NCI-H1048 (cell line): ENCODE measurements around the gene SH2D4B.

Source experiments
- DNase-seq: peaks from one replicate; lab custom pipeline; 2025; lab: John Stamatoyannopoulos, UW

SH2D4B gene

GRCh38 chr10:80589726-80590373 lies 52.1 kb downstream of the SH2D4B start:
- DNase-seq: no peak

- no peak for DNase-seq
Observed at GRCh38 chr10:80590585-80591125, 53.0 kb downstream of the SH2D4B start.

GRCh38 chr10:80596391-80597257 lies 58.9 kb downstream of the SH2D4B start:
- no peak for DNase-seq

DNA sequence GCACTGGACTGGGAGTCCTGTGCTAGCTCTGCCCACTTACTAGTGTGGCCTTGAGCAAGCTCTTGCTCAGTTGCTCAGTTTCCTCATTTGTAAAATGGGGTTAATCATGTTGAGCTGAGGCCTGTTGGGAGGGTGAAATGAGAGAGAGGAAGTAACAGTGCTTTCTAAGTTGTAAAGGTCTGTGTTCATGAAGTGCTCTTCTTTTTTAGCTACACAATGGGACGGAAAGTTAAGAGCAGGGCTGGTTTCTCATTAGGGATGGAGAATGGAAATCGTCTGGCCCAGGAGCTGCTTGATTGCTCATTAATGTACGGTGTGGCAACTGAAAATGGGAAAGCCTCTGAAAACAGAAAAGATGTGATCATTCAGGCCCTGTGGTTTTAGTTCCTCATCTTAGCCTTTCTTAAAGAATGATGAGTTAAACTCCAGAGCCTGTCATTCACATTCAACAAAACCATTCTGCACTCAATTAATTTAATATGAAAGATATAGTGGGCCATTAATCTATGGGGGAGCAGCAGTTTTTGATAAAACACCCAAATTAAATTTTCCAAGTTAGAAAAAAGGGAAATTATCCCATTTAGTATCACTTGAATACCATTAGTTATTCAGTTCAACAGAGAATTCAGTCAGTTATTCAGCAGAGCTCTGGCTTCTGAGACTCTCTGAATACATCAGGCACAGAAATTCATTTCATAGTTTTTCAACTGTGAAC lies 60.5 kb downstream of the SH2D4B start:
- no peak for DNase-seq

DNA sequence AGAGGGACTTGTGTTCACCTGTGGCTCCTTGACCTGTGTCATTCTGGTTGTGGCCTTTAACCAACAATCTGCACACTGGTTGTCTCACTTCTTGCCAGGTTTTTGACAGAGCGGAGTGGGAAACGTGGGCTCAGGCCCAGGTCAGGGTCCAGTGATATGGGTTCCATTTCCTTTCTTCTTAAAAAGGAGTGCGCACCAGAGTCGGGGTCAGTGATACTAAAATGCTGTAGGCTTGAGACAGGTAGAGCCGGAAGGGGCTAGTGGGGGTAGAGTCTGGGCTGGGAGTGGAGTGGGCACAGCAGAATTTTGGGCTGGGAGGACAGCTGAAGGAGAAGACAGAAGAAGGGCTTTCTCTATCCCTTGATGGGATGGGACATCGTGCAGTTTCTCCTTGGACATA lies 61.2 kb downstream of the SH2D4B start:
- DNase-seq: no peak

GRCh38 chr10:80599424-80599847 lies 61.7 kb downstream of the SH2D4B start:
- no peak for DNase-seq

- no peak for DNase-seq
Observed at GRCh38 chr10:80600256-80600655, 62.6 kb downstream of the SH2D4B start.

DNA sequence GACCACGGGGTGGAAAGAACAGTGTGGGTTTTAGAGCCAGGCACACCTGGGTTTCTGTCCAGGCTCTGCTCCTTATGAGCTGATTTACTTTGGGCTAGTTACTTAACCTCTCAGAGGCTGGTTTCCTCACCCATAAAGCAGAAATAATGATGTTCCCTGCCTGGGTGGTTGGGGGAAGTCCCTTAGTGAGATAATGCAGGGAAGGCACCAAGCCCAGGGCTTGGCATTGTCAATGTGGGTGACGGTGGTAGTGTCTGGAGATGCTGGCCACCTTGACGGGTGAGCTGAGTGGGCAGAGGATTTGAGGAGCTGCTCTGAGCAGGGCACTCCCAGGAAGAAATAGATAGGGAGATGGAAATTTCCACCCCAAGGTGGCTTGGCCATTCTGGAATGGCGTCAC lies 65.2 kb downstream of the SH2D4B start:
- DNase-seq: no peak

- no peak for DNase-seq
Observed at GRCh38 chr10:80603516-80603915, 65.8 kb downstream of the SH2D4B start.

DNA sequence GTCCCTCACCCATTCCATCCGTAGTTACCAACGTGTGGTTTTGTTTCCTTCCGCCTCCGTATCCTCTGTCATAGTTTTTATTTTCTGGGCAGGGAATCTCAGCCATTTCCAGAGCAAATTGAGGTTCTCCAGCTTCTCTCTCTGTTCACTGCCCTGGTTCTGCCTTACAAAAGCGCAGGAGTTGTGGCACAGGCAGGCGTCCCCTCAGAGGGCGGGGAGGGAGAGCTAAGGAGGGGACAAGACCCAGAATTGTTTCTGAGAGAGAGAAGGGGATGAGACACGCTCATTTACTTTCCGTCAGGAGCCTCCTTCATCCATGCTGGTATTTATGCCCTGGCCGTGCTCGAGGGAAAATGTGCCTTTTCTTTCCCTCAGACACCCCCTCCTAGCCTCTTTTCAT lies 71.0 kb downstream of the SH2D4B start:
- no peak for DNase-seq

DNA sequence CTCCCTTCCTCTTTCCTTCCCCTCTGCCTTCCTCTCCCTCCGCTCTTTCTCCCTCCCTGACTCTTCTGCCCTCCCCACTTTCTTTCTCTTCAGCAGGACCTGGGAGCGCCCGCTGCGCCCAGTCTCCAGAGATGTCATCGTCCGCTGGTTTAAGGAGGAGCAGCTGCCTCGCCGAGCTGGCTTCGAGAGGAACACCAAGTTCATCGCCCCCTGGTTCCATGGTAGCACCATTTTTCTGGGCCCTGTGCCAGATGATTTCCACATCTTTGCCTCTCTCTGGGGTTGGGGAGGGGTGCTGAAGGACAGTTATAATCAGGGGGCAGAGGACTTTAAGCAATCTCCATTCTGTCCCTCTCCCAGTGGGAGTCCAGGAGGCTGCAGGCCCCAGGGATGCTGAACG lies 71.6 kb downstream of the SH2D4B start:
- DNase-seq: no peak

DNA sequence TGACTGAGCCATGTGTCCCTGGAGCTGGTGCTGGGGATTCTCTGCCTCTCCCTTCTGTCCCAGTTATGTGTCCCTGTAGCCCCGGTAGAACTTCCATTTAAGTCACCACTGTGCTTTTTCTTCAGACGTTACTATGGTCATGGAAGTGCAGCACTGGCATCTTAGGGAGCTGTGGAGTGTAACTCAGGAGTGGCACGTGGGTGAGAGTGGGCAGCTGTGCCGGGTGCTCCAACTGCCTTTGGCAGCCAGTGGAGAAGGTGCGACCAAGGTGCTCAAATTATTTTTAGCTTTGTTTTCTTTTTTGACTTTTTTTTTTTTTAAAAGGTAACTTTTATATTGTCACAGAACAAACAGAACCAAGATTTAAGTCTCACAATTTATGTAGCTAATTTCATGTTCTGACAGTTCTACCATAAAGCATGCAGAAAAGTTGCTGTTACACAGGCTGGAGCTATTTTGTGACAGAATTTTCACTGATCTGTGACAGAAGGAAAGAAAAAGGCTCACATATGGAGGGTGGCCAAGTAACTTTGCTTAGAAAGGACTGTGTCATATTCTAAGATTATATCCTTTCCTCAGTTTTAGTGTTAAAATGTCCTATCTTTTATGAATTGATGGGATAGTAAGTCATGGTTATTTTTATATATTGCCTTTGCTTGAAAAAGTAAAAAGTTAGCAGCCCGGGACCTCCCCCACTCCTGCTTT lies 73.9 kb downstream of the SH2D4B start:
- no peak for DNase-seq

DNA sequence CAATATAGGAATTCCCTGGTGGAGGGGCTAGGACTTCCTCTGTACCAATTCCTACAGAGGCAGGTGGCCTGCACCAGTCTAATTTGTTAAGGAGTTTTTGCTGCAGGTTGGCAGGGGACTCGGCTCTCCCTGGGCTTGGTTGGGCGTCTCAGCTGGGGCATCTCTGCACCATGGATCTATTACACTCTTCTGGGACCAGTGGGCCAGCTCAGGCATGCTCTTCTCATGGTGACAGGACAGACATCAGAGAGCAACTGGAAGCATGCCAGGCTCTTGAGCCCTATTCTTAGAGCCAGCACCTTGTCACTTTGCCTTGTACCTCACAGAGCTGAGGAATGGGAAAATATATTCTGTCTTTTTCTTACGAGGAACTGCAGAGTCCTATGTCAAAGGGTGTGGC lies 74.6 kb downstream of the SH2D4B start:
- no peak for DNase-seq

DNA sequence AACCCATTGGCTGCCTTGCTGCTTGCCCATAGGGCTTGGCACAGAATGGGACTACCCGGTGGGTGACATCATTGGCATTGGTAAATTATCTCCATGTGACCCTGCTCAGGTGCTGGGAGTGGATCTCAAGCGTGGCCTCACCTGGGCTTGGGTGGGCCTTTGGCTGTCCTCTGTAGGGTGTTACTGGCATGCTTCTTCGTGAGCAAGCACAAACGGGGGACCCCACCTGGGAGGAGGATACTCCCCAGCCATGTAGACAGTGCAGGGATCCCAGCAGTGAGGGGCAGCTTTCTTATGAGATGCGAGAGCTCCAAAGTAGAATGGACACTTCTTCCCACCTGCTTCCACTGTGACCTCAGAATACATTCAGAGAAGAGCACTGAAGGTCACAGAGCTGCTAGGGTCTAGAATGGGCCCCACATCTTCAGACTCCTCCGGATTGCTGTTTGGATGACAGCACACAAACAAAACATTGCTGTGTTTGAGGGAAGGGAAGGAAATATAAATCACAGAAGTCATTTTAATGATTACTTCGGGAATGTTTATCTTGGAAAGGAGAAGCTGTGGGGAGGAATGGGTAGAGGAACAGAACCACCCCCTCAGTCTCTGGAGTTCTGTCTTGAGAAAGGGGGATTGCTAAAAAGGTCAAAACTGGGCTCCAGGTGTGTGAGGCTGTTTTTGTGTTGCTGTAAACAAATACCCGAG lies 75.9 kb downstream of the SH2D4B start:
- DNase-seq: no peak

DNA sequence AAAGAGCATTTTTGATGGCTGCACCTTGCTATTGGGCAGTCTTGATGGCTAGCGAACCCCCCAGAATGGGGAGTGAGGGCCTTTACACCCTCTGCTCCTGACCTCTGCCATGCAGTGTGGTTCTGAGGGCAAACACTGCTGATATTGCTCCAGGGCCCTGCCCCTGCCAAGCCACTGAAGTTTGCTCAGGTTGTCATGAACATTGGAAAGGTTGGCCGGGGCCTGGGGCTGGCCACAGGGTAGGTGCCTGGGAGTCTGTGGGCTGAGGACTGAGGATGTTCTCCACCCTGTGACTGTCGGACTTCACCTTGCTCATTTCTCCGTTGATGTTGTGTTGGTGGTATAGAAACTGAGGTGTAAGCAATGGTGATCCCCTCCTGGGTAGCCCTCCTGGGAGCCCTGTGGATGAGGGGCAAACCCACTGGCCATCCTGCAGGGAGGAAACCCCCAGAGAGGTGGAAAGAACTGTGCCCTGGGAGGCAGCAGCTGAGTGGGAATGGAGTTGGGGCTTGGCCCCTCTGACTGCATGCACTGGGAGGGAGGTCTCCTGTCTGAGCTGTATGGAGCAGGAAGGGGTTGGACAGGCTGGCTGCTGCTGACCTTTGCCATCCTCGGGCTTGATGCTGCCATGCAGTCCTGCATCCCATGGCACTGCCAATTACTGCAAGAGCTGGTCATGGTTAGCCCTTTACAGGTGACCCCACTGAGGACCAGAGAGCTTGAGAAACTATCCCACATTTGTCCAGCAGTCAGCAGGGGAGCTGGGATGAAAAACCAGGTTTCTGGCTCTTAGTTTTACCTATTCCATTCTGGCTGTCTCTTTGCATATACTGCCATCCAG lies 77.1 kb downstream of the SH2D4B start:
- no peak for DNase-seq

DNA sequence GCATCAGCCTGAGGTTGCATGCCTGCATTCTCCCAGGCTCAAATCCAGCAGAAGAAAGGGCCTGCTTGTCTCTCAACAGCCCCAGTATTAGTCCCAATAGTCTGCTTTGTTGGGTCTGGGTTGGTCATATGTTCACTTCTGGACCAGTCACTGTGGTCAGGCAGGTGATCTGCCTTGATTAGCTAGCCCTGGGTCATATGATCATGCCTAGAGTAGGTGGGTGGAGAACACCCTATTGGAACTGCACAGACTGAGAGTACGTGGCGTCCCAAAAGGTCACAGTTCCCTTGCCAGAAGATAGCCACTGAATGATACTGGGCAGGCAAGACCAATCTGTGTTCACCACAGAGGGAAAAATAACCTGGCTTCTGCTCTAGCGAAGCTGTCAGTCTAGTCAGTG lies 80.1 kb downstream of the SH2D4B start:
- DNase-seq: no peak

- DNase-seq: no peak
Observed at GRCh38 chr10:80619036-80619435, 81.3 kb downstream of the SH2D4B start.

DNA sequence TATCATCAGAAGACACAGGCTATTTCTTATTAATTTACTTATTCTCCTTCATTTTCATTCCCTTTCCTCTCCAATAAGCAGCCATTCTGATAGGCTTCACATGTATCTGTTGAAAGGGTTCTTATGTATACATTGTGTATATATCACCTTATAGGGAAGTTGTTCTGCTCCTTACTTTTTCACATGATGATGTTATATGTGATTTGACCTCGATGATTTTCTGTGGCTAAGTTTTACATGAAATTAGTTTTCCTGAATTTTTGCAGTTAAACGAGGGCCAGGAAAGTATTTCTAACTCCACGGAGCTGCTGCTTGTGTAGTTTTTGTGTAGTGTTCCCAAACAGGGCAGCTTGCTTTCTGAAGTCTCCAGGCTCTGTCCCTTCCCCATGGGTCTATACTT lies 84.5 kb downstream of the SH2D4B start:
- DNase-seq: no peak

GRCh38 chr10:80630324-80630723 lies 92.6 kb downstream of the SH2D4B start:
- no peak for DNase-seq

DNA sequence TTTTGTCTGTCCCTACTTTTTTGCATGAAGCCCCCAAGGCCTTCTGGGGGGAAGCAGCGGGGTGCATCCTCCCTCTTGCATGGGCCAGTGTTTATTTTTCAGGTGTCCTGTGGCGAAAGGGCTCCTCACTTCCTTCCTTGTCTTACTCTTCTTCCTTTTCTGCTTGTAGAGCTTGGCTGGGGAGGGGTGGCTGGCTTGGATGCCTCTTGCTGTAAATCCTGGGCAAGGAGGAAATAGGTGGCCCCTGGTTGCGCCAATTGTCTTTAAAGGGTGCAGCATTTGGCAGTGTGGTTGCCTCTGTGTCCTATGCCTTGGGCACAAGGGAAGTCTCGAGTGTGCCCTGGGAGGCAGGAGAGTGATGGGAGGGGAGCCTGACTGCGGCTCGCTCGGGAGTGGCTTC lies 95.0 kb downstream of the SH2D4B start:
- DNase-seq: no peak
